M059J (cell line): ENCODE results near the gene MGMT. TPM values are rescaled to one million over a fixed set of nuclear protein-coding genes. Genes with fewer than 3 reads are reported as not detected.

Experiments
- DNase-seq: peaks from one replicate; pipeline ENCODE4 v3.0.0-alpha.2; 2012; ENCODE audit warnings: low read depth
- total RNA-seq: library from RNA; depleted of rRNA; stranded (reverse); fragments of >200 nt; shearing (Covaris generic); gene quantifications from 2 replicates; pipeline ENCODE4 v1.2.3, GENCODE V29; 2014

MGMT gene
- total RNA-seq, 1 experiment from 2014 or later = not detected

GRCh38 chr10:129653428-129653827 lies 186.4 kb downstream of the MGMT start:
- no peak for DNase-seq

GRCh38 chr10:129653861-129654260 lies 186.8 kb downstream of the MGMT start:
- DNase-seq = no peak

- DNase-seq = no peak
These were observed 187.4 kb downstream of the MGMT start for GRCh38 chr10:129654461-129654860.

DNA sequence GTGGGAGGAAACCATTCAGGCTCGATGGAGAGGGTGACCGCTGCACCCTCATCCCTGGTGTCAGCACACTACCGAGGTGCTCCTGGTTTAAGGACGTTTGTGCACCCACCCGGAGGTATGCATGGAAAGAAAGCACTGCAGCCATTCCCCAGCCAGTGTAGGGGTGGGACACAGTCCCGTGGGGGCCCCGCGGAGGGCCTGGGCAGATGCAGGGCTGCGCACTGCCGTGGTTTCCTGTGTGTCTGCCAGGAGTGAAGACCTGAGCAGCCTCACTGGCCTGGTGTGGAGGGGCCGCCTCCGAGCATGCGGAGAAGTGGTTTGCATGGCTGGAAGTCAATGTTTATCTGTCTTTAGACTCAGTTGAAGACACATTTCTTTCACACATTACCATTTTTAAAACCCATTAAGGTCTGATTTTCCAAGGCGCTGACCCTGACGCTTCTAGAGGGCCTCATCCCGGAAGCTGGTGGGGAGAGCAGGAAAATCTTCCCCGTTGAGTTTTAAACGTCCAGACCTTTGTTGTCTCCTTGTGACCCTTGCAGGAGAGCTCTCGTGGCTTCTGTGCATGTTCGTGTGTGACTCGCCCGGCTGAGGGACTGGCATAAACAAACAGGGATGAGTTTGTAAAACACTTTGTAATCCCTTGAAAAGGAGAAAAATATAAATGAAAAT lies 188.1 kb downstream of the MGMT start:
- no peak for DNase-seq

GRCh38 chr10:129655679-129656031 lies 188.6 kb downstream of the MGMT start:
- no peak for DNase-seq

DNA sequence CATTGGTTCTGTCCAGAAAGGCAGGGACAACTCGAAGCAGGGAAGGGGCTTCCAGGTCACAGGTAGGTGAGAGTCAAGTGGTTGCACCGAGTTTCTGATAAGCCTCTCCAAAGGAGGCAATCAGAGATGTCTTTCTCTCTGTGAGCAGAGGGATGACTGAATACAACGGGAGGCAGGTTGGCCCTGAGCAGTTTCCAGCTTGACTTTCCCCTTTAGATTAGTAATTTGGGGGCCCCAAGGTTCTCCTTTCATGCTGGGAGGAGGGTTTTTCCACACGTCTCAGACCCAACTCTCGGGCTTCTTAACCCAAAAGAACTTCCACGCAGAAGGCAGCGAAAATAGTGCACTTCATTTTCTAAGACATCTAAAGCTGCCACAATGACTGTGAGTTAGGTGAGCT lies 189.6 kb downstream of the MGMT start:
- DNase-seq = no peak

DNA sequence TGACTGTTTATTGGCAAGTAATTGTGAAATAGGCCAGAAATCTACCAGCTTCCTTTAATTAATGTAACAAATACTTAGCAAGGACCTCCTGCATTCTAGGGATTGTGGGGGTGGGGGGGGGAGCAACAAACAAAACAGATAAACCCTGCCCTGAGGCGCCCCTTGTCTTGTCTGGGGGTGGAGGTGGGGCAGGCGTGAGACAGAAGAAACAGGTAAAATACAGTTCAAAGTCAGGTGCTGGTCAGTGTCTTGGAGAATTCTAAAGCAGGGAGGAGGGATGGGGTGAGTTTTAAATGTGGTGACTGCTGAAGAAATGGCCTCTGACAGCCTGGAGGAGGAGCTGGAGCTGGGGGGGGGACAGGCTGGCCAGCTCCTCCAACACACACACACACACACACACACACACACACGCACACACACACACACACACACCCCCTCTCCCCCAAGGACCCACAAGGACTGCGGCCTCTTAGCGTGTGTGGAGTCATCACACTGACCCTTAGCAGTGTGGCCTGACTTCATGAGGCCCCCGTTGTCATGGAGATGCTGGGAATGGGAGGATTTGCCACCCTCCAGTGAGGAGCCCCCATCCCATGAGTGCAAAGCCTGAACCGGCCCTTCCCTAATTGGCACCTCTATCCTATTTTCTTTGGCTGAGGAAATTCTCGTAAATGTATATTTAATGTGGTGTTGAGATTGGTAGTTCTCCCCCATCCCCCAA lies 190.4 kb downstream of the MGMT start:
- no peak for DNase-seq

DNA sequence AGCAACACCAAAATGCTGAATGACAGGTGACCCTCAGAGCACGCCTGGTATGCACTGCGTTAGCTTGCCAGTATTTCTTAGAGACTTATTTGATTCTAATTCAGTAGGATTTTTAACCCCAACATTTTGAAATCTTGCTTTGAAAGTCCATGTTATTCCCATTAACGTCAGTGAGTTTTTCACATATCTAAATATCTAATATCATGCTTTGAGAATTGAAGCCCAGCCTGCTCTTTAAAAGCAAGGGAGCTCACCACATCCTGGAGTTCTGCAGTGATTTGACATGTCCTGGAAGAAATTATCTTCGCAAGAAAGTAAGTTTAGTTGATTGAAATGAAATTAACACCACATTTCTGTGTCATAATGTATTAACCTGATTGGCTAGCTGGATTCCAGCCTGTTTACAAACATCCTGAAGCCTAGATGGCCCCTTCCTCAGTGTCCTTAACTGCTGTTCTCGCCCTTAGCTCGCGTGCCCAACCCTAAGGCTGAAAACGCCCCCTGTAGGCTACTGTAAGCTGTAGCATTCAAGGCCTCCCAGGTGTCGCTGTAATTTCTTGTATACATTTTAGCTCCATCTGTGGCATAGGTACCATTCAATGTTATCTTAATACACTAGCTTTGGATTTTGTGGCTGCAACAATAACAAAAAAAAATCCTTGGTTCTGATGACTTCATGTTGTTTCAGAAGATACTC lies 191.5 kb downstream of the MGMT start:
- no peak for DNase-seq

DNA sequence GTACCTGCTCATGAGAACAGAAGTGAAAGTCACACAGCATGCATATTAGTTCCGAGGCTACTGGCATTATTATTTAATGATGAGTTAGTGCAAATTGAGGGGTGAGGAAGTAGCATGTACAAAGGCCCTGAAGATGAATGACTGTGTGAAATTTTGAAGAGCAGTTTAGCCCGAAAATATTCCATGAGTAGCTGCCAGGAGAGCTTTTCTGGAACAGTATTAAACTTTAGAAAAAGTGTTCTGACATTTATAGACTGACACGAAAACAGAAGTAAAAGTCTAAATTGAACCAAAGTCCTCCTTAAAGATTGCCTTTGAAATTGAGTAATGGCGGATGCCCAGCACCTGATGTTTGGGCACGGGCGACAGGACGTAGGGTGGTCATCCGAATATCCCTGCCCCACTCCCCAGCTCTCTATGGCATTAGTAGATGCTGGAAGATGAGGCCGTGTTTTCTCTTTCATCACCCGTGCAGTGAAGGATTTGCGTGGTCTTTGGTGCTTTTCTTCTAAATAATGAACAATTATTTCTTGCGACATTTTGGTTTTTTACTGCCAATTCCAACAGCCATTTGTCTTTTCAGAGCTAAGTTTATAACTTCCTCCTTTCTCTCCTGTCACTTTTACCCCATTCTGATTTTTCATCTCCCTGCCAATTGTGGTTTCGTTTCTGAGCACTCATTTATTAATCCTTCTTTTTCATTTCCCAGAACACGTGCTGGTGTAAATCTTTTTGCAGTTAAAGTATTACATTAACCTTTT lies 192.6 kb downstream of the MGMT start:
- DNase-seq = no peak

- no peak for DNase-seq
These were observed 193.5 kb downstream of the MGMT start for GRCh38 chr10:129660569-129660968.

DNA sequence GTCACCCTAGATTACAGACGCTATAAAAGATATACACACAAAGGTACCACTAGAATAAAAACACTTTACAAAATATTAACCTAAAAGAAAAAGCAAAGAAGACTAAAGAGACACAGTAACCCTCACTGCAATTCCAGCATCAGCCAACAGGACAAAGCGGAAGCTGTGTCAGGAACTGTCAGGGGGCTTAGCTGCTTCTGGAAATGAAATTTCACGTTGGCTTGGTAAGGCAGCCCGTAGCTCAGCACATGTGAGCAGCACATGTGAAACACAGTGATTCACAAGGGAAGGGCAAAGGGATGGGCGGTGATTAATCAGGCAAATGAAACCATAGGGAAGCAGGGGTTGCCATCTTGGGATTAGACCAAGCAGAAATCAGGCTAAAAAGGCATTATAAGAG lies 195.4 kb downstream of the MGMT start:
- no peak for DNase-seq

GRCh38 chr10:129670124-129670523 lies 203.1 kb downstream of the MGMT start:
- DNase-seq = no peak

GRCh38 chr10:129673292-129673691 lies 206.3 kb downstream of the MGMT start:
- no peak for DNase-seq

DNA sequence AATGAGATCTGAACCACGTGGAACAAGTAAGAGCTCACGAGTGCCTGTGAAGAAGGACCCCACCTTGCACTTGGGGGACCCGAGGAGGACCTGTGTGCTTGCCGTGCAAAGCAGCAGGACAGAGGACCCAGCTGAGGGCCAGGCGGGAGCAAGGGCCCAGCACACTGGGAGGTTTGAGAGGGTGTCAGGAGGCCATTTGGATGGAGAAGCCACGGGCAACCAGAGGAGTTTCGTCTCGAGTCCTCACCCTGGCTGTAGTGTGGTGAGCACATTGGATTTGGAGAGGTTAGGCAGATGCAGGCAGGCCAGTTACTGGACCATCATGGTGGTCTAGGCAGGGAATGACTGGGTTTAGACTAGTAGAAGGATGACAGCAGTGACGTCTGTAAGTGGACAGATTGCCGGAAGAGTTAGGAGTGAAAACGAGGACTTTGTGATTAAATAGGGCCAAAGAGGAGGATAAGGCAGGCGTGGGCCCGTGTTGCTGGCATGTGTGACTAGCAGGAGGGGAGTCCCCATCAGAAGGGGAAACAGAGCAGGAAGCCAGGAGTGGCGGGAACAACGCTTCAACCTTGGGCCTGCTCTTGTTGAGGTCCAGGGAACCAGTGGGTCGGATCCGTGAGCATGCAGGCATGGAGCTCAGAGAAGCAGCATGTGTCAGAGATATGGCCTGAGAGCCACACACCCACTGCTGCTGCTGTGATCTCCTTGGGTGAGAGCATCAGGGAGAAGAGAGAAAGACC lies 208.2 kb downstream of the MGMT start:
- DNase-seq = no peak

- DNase-seq = no peak
These were observed 209.0 kb downstream of the MGMT start for GRCh38 chr10:129676014-129676413.

GRCh38 chr10:129677377-129677927 lies 210.4 kb downstream of the MGMT start:
- DNase-seq = no peak

DNA sequence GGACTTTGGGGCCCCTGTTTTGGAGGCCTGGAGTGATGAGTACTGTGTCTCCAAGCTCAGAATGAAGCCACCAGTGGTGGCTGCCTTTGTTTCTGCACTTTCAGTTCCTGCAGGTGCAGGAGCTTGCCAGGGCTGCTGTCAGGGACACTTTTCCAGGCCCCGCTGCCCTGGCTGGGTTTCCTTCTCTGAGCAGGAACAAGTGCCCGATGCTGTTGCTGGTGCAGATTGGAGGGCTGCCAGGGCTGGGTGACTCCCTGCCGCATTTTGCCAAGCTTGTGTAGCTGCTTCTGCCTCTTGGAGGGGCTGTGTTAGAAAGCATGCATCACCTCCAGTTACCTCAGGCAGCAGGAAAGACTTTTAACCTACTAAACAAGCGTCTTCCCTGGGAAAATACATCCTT lies 211.1 kb downstream of the MGMT start:
- no peak for DNase-seq

DNA sequence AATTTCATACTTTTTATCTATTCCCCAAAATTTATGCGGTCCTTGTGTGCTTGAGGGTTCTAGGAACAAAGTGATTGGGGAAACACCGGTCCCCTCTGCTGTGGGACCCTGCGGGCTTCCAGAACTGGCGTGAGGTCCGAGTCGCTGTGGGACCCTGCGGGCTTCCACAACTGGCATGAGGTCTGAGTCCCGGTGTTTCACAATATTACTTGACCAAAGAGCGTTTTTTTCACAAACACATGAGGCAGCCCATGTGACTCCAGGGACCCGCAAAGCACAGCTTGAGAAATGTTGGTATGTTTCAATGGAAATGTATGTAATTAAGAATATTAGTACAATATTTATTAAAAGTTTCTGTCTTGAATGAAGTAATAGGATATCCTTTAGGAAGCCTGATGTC lies 212.2 kb downstream of the MGMT start:
- no peak for DNase-seq

DNA sequence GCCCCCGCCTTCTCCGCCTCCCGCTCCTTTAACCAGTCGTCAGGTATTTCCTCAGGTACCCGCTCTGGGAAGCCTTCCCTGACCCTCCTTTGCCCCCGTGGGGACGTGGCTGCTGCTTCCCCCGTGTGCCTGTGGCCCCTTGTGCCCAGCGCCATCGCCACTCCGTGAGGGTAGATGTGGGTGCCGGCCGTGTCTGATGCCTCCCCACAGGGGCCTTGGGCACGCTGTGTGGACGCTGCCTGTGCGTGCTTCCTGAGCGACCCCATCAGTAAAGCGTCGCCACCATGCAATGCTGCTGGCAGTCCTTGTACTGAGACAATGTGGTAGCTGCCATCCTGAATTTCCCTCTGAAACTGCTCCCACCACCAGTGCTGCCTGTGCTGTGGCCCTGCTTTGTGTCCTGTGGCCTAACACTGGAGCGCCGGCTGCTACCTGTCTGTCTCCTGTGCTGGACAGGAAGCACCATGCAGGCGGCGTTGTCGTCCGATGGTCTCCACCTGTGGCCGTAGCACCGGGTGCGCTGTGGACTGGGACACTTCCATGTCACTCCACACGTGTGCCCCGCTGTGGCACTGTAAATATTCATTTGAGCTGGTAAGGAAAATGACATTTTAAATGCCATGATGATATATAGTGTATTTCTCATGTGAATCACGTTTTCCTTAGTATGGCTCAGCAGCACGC lies 213.8 kb downstream of the MGMT start:
- no peak for DNase-seq

- DNase-seq = no peak
These were observed 214.8 kb downstream of the MGMT start for GRCh38 chr10:129681856-129682255.

- DNase-seq = no peak
These were observed 216.5 kb downstream of the MGMT start for GRCh38 chr10:129683519-129683918.
